Measurements from ENCODE around the gene TERT. TPM values are rescaled to one million over a fixed set of nuclear protein-coding genes. Genes with fewer than 3 reads are reported as not detected.
"Not testable (repeated sequence)": the region's sequence is repeated elsewhere in the genome, so short reads cannot be mapped to it uniquely, and the experiment has no call there.

TERT gene
- total RNA-seq = not detected

- ATAC-seq (ENCODE audit: low FRiP score) = no peak
- TF ChIP-seq CTCF (IDR thresholded peaks at IDR 0.05) = no peak
- no peak for DNase-seq (ENCODE audit: low spot score)
These were observed at the start of gene TERT for GRCh38 chr5:1294835-1295649. TSS of gene TERT (minus strand) at chr5:1295068. CDS start at chr5:1294989, 79 bp downstream.

DNA sequence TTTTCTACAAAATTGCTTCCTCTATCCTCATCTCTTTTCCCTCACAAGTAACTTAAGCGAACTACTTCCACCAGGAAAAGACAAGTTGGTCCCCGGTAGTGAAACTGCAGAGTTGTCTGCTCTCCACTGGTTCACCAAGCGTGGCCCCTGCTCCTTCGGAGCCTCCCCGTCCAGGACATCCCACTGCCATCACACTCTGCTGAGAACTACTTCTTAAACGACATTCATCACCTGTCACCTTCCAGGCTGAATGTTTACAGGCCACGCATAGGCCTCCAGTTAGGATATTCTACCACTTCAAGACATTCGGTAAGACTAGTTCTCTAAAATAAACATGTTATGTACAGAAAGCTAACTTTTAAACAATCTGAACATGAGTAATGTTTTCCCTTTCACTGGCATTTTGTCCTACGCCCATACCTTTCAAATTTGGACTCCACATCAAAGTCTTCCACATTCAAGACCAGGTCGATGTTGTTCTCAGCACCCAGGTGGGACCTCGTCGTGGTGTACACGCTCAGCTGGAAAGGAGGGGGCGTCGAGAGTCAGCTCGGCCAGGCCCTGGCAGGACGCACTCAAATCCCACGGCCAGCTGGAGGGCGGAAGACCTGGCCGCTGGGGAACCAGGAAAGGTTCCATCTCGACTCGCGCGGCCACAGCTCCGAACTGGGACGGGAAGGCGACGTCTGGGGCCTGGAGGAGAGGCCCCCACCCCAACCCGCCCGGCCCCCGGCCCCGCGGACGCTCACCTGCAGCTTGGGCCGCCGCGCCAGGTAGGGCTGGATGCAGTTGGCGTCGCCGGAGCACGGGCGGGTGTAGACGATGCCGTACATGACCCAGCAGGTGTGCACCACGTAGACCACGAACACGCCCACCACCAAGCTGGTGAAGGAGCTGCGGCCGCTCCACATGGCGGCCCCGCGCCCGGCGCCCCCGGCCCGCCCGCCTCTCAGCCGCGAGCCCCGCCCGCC, 49.3 kb upstream of the TERT start:
- DNase-seq (ENCODE audit: low spot score) (no peak), ATAC-seq (ENCODE audit: low FRiP score) (peak; percentile 50)
- no peak for TF ChIP-seq CTCF (IDR thresholded peaks at IDR 0.05)

DNA sequence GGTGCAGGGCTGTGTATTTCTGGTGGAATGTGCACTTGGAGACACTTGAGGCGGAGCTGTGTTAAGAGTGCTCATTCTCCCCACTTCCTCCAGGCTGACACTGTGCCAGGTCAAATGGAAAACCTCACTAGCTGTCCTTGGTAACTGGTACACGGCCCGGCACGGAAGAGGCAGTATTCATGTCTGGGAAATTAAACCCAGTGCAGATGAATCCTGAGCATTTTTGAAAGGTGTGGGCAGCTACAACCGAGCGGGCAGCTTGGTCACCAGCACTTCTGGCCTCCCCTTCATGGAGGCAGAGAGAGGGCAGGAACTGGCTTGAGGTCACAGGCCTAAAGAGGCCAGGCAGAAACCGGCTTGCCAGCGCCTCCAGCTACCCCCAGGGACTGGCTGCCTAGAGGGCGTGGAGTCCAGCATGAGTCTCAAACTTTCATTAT, 48.5 kb upstream of the TERT start:
- ATAC-seq (ENCODE audit: low FRiP score) = no peak
- TF ChIP-seq CTCF (IDR thresholded peaks at IDR 0.05) = no peak
- DNase-seq (ENCODE audit: low spot score) = no peak

- not testable (repeated sequence) for DNase-seq (ENCODE audit: low spot score); ATAC-seq (ENCODE audit: low FRiP score)
These were observed 47.8 kb upstream of the TERT start for GRCh38 chr5:1342711-1343110.

GRCh38 chr5:1342268-1342667, 47.4 kb upstream of the TERT start:
- DNase-seq (ENCODE audit: low spot score) (no peak), ATAC-seq (ENCODE audit: low FRiP score) (no peak)
- TF ChIP-seq CTCF (IDR thresholded peaks at IDR 0.05) = no peak

- DNase-seq (ENCODE audit: low spot score) = no peak
- no peak for TF ChIP-seq CTCF (IDR thresholded peaks at IDR 0.05)
- ATAC-seq (ENCODE audit: low FRiP score) = no peak
These were observed 47.0 kb upstream of the TERT start for GRCh38 chr5:1341863-1342262.

GRCh38 chr5:1339818-1340210, 44.9 kb upstream of the TERT start:
- DNase-seq (ENCODE audit: low spot score) = not testable (repeated sequence)

GRCh38 chr5:1339139-1339817, 44.4 kb upstream of the TERT start:
- ATAC-seq (ENCODE audit: low FRiP score); DNase-seq (ENCODE audit: low spot score): not testable (repeated sequence)

More at GRCh38 chr5:1339818-1340210, 44.9 kb upstream of the TERT start:
- ATAC-seq (ENCODE audit: low FRiP score) = not testable (repeated sequence)
